Astrocyte (in vitro differentiated cells and primary cell): ENCODE results near the gene SNX24.

Source experiments
- CTCF ChIP-seq: IDR thresholded peaks from 2 replicates; pipeline ENCODE4 v1.5.1; 2011; ENCODE audit warnings: low read depth, mild to moderate bottlenecking, inconsistent platforms, low read length, moderate library complexity; ENCODE audit not compliant: insufficient read depth
- EZH2 ChIP-seq: IDR thresholded peaks from 2 replicates; pipeline ENCODE4 v1.6.1; 2012; ENCODE audit warnings: mild to moderate bottlenecking, low read length, inconsistent platforms; ENCODE audit not compliant: insufficient read depth

GRCh38 chr5:122816756-122817155 lies 28.7 kb upstream of the SNX24 start:
- TF ChIP-seq CTCF (no peak), EZH2 (no peak)
